SH-SY5Y (cell line): ENCODE measurements around the gene PRM1.

Source experiments
- GATA2 ChIP-seq: IDR thresholded peaks from 2 replicates; pipeline ENCODE4 v1.6.1; 2011; ENCODE audit warnings: mild to moderate bottlenecking, low read depth, low read length
- GATA3 ChIP-seq: IDR thresholded peaks from 2 replicates; pipeline ENCODE4 v1.6.1; 2011; ENCODE audit warnings: low read depth, mild to moderate bottlenecking, low read length, moderate library complexity

DNA sequence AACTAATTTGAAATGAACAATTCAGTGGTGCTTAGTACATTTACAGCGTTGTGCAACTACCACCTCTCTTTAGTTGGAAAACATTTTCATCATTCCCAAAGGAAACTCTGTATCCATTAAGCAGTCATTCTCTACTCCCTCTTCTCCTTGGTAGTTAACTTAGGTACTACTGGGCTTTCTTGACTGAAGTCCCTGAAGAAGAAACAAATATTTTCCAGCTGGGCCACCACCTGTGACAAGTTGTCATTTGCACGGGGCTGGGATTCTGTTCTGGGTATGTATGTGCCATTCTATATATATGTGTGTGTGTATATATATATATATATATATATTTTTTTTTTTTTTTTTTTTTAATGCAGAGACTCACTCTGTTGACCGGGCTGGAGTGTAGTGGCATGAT, 48.8 kb upstream of the PRM1 start:
- TF ChIP-seq GATA2 = no peak
- no peak for TF ChIP-seq GATA3
